Stimulated activated CD4-positive, alpha-beta T cell treated with anti-CD3 and anti-CD28 coated beads, TNF-alpha, amount 100 ng/mL, for 24 hours (primary cell): ENCODE results near the gene ELL.

Experiments
- DNase-seq, 3 experiments: peaks; one replicate each; pipeline ENCODE4 v3.0.0-alpha.2; 2020; ENCODE audit warnings: low read depth in 3 of 3

Gene ELL

GRCh38 chr19:18504886-18505610, 16.8 kb downstream of the ELL start:
- DNase-seq, result no peak

- no peak for DNase-seq
These were observed 17.6 kb downstream of the ELL start for GRCh38 chr19:18503971-18504885.

- no peak for DNase-seq
These were observed 18.4 kb downstream of the ELL start for GRCh38 chr19:18503337-18503970.

- DNase-seq, result no peak
These were observed 19.1 kb downstream of the ELL start for GRCh38 chr19:18502638-18503294.

GRCh38 chr19:18502246-18502637, 19.6 kb downstream of the ELL start:
- no peak for DNase-seq

- no peak for DNase-seq
These were observed 20.0 kb downstream of the ELL start for GRCh38 chr19:18501832-18502231.

- no peak for DNase-seq
These were observed 20.5 kb downstream of the ELL start for GRCh38 chr19:18501351-18501750.

GRCh38 chr19:18500799-18501198, 21.1 kb downstream of the ELL start:
- DNase-seq, result no peak

- no peak for DNase-seq
These were observed 21.5 kb downstream of the ELL start for GRCh38 chr19:18500376-18500775.

GRCh38 chr19:18499055-18499775, 22.7 kb downstream of the ELL start:
- no peak for DNase-seq

- no peak for DNase-seq
These were observed 25.0 kb downstream of the ELL start for GRCh38 chr19:18496980-18497256.

GRCh38 chr19:18496167-18496979, 25.5 kb downstream of the ELL start:
- peak in 2 of 3 experiments; percentile 19 to 44 for DNase-seq

GRCh38 chr19:18495204-18495911, 26.5 kb downstream of the ELL start:
- DNase-seq, result no peak

GRCh38 chr19:18494267-18494607, 27.6 kb downstream of the ELL start:
- DNase-seq, result no peak

GRCh38 chr19:18493440-18494266, 28.2 kb downstream of the ELL start:
- no peak for DNase-seq

GRCh38 chr19:18491995-18492953, 29.6 kb downstream of the ELL start:
- no peak for DNase-seq

GRCh38 chr19:18490728-18491127, 31.1 kb downstream of the ELL start:
- DNase-seq, result no peak

GRCh38 chr19:18489627-18490184, 32.2 kb downstream of the ELL start:
- DNase-seq, result no peak
